Umbilical cord (tissue), 2 donors: ENCODE data around the gene CKMT1B. TPM values are rescaled to one million over a fixed set of nuclear protein-coding genes. Genes with fewer than 3 reads are reported as not detected.
A peak's percentile ranks its signal among the peaks of the same experiment; 100 is the strongest.
"Not testable (repeated sequence)": the region's sequence is repeated elsewhere in the genome, so short reads cannot be mapped to it uniquely, and the experiment has no call there.

Source experiments
- DNase-seq: peaks from one replicate; pipeline ENCODE4 v3.0.0-alpha.2; 2015; ENCODE audit warnings: low spot score
- total RNA-seq: library from RNA; depleted of rRNA; stranded (reverse); fragments of >200 nt; gene quantifications from one replicate; pipeline ENCODE4 v1.2.3, GENCODE V29; 2014; ENCODE audit warnings: low replicate concordance; ENCODE audit not compliant: insufficient read depth

CKMT1B gene
- not detected for total RNA-seq

GRCh38 chr15:43593328-43594190 lies at the start of gene CKMT1B:
Gene CKMT1B (plus strand): TSS chr15:43594027. CDS start chr15:43594219, 192 bp downstream.
- not testable (repeated sequence) for DNase-seq

GRCh38 chr15:43544266-43544665 lies 49.6 kb upstream of the CKMT1B start:
- DNase-seq: no peak

GRCh38 chr15:43545426-43545825 lies 48.4 kb upstream of the CKMT1B start:
- DNase-seq: no peak

GRCh38 chr15:43547539-43547938 lies 46.3 kb upstream of the CKMT1B start:
- no peak for DNase-seq

- peak; percentile 18 for DNase-seq
Observed at GRCh38 chr15:43550527-43551363, 43.1 kb upstream of the CKMT1B start.

- no peak for DNase-seq
Observed at GRCh38 chr15:43552256-43552655, 41.6 kb upstream of the CKMT1B start.

GRCh38 chr15:43552986-43553385 lies 40.8 kb upstream of the CKMT1B start:
- DNase-seq: no peak

GRCh38 chr15:43562753-43563152 lies 31.1 kb upstream of the CKMT1B start:
- not testable (repeated sequence) for DNase-seq

- DNase-seq: not testable (repeated sequence)
Observed at GRCh38 chr15:43563793-43564192, 30.0 kb upstream of the CKMT1B start.

- DNase-seq: not testable (repeated sequence)
Observed at GRCh38 chr15:43566615-43567014, 27.2 kb upstream of the CKMT1B start.

GRCh38 chr15:43574607-43575006 lies 19.2 kb upstream of the CKMT1B start:
- DNase-seq: not testable (repeated sequence)

- not testable (repeated sequence) for DNase-seq
Observed at GRCh38 chr15:43589778-43590466, 3.9 kb upstream of the CKMT1B start, which contains the start of gene PPIP5K1. Gene PPIP5K1 (minus strand): TSS chr15:43590208. CDS start chr15:43584504, 5,704 bp downstream.

- not testable (repeated sequence) for DNase-seq
Observed at GRCh38 chr15:43592841-43593240, 986 bp upstream of the CKMT1B start.

GRCh38 chr15:43599131-43599530 lies 5.3 kb downstream of the CKMT1B start:
- DNase-seq: not testable (repeated sequence)

- not testable (repeated sequence) for DNase-seq
Observed at GRCh38 chr15:43600200-43600599, 6.4 kb downstream of the CKMT1B start.

GRCh38 chr15:43602233-43602632 lies 8.4 kb downstream of the CKMT1B start:
- not testable (repeated sequence) for DNase-seq

GRCh38 chr15:43617750-43618149 lies 23.9 kb downstream of the CKMT1B start:
- DNase-seq: not testable (repeated sequence)

GRCh38 chr15:43618700-43619099 lies 24.9 kb downstream of the CKMT1B start, which contains the start of gene STRC:
Gene STRC (minus strand): TSS chr15:43618800. CDS start chr15:43618722, 78 bp downstream.
- DNase-seq: not testable (repeated sequence)

- DNase-seq: not testable (repeated sequence)
Observed at GRCh38 chr15:43622068-43622799, 28.4 kb downstream of the CKMT1B start.

- DNase-seq: no peak
Observed at GRCh38 chr15:43625106-43625505, 31.3 kb downstream of the CKMT1B start.

- not testable (repeated sequence) for DNase-seq
Observed at GRCh38 chr15:43626937-43627336, 33.1 kb downstream of the CKMT1B start.
